GM12878 (cell line): Measurements from ENCODE around the gene SSMEM1. TPM values are rescaled to one million over a fixed set of nuclear protein-coding genes. Genes with fewer than 3 reads are reported as not detected.

Experiments used
- ATAC-seq: fragments of 200-7000 bp; cut with Tn5 transposase; 3 replicates; pipeline ENCODE4 v1.9.1; 2020; ENCODE audit warnings: mild to moderate bottlenecking, moderate library complexity
- BruUV-seq: library from RNA; stranded (reverse); fragments of 400-500 nt; replicated peaks from 2 replicates; lab custom pipeline; 2021; lab: Mats Ljungman, UMichigan
- CTCF ChIA-PET: fragments of 300-600 bp; sonication (Branson Sonifier 250); formaldehyde crosslinking; extraction: SDS; loops from one replicate; lab custom pipeline; 2021; ENCODE audit warnings: inconsistent platforms; lab: Yijun Ruan, JAX
- POLR2A ChIA-PET: fragments of 350-600 bp; formaldehyde crosslinking; extraction: SDS; loops from one replicate; lab custom pipeline; 2021; ENCODE audit warnings: inconsistent platforms; lab: Charles Lee
- RAD21 ChIA-PET: fragments of 300-600 bp; sonication (Branson Sonifier 250); formaldehyde crosslinking; loops from one replicate; lab custom pipeline; 2023; ENCODE audit warnings: antibody characterized with exemption; ENCODE audit not compliant: unreplicated experiment; lab: Charles Lee
- SMC1A ChIA-PET: fragments of 300-600 bp; sonication (Branson Sonifier 250); formaldehyde crosslinking; loops from one replicate; lab custom pipeline; 2023; ENCODE audit not compliant: unreplicated experiment, uncharacterized antibody; lab: Charles Lee
- DNase-seq: peaks from one replicate; pipeline ENCODE4 v3.0.0-alpha.2; 2011; ENCODE audit warnings: low read depth, low spot score
- FAIRE-seq: peaks from 3 replicates; lab custom pipeline; 2011; peaks lifted over from hg19 to GRCh38; lab: Jason Lieb, UNC
- H2AFZ ChIP-seq: 2 replicates; pipeline ENCODE4 v1.6.0; 2011; ENCODE audit warnings: low read depth, low read length, control low read depth; ENCODE audit not compliant: control insufficient read depth
- H3K27ac ChIP-seq: 2 replicates; pipeline ENCODE4 v1.5.1; 2011; ENCODE audit warnings: control low read depth; ENCODE audit not compliant: control insufficient read depth, insufficient read depth
- H3K27me3 ChIP-seq, 2 experiments: replicated peaks in 1 of 2; 2 replicates each; pipeline versions ENCODE4 v1.6.0 to v1.6.1; 2011; ENCODE audit warnings: low read length in 1 of 2; ENCODE audit not compliant: control insufficient read depth in 2 of 2, insufficient read depth in 2 of 2
- H3K36me3 ChIP-seq, 2 experiments: 2 replicates each; pipeline ENCODE4 v1.5.1; 2011; ENCODE audit warnings: low read length in 1 of 2; ENCODE audit not compliant: control insufficient read depth in 2 of 2, insufficient read depth in 2 of 2
- H3K4me1 ChIP-seq: 2 replicates; pipeline ENCODE4 v1.6.1; 2011; ENCODE audit warnings: mild to moderate bottlenecking, low read length, moderate library complexity, mixed read lengths; ENCODE audit not compliant: control insufficient read depth, insufficient read depth
- H3K4me2 ChIP-seq: 2 replicates; pipeline ENCODE4 v1.6.0; 2011; ENCODE audit warnings: control low read depth; ENCODE audit not compliant: control insufficient read depth, insufficient read depth
- H3K4me3 ChIP-seq: fragments of 200-600 bp; sonication (generic); 2 replicates; pipeline ENCODE4 v1.5.1; 2016
- H3K79me2 ChIP-seq: 2 replicates; pipeline ENCODE4 v1.6.0; 2011; ENCODE audit warnings: low read length; ENCODE audit not compliant: control insufficient read depth, insufficient read depth
- H3K9ac ChIP-seq: 2 replicates; pipeline ENCODE4 v1.8.0; 2011; ENCODE audit warnings: low read length, control low read depth, mixed read lengths; ENCODE audit not compliant: control insufficient read depth, insufficient read depth
- H3K9me3 ChIP-seq: replicated peaks from 3 replicates; pipeline ENCODE4 v1.5.1; 2011; ENCODE audit warnings: mild to moderate bottlenecking, low read length; ENCODE audit not compliant: control insufficient read depth, insufficient read depth
- H4K20me1 ChIP-seq: 2 replicates; pipeline ENCODE4 v1.6.0; 2011; ENCODE audit not compliant: control insufficient read depth, insufficient read depth
- GABPA ChIP-seq: IDR thresholded peaks from 2 replicates; pipeline ENCODE4 v1.6.1; 2014; ENCODE audit warnings: antibody characterized with exemption, low read depth, mild to moderate bottlenecking, inconsistent platforms
- GATAD2B ChIP-seq: fragments of 450-650 bp; conservative IDR thresholded peaks from 2 replicates; pipeline ENCODE4 v1.6.1; 2017; ENCODE audit warnings: low read depth, mild to moderate bottlenecking, moderate library complexity
- NFIC ChIP-seq: IDR thresholded peaks from 2 replicates; pipeline ENCODE4 v1.6.1; 2012; ENCODE audit warnings: low read depth, mild to moderate bottlenecking, inconsistent platforms, low read length, moderate library complexity
- RBBP5 ChIP-seq: fragments of 200-600 bp; sonication (generic); conservative IDR thresholded peaks from 2 replicates; pipeline ENCODE4 v1.6.1; 2016
- ZNF622 ChIP-seq: fragments of 450-650 bp; IDR thresholded peaks from 2 replicates; pipeline ENCODE4 v1.6.1; 2017; ENCODE audit warnings: mild to moderate bottlenecking, inconsistent platforms
- WGBS: methylation state at CpG from one replicate; pipeline ENCODE4 v1.1.6; 2016; ENCODE audit warnings: low lambda C conversion rate; ENCODE audit not compliant: insufficient replicate concordance, insufficient coverage; ENCODE audit errors: missing lambda C conversion rate; 5-methylcytosine and 5-hydroxymethylcytosine counted together
- in situ Hi-C: fragments of 300-500 bp; cut with MboI; formaldehyde crosslinking; loops from 9 replicates; pipeline ENCODE4 v1.14.3; 2018; ENCODE audit warnings: mixed read lengths
- intact Hi-C: fragments of 100-400 bp; cut with micrococcal nuclease; formaldehyde crosslinking; loops from one replicate; pipeline ENCODE4 v1.14.2; 2022; ENCODE audit not compliant: unreplicated experiment
- polyA plus RNA-seq, 11 experiments: library from polyadenylated mRNA; depleted of rRNA in 4 of 11; unstranded in 6 of 11; stranded (reverse) in 5 of 11; fragments of >200 nt; fragmentation: Nextera tagmentation in 4 of 11; fragmentation: Illumina TruSeq in 1 of 11; extraction: Ambion mirVana in 4 of 11; extraction: Trizol in 1 of 11; gene quantifications; 1 replicate in 1 of 11; 2 replicates in 10 of 11; pipeline versions ENCODE4 v1.2.1 to v1.2.3, GENCODE V29; 2011 to 2016; ENCODE audit warnings: inconsistent platforms in 2 of 11, missing spikeins in 2 of 11, low read depth in 1 of 11
- total RNA-seq, 4 experiments: library from RNA; depleted of rRNA in 3 of 4; stranded (reverse); fragments of >200 nt in 3 of 4; fragmentation: Illumina TruSeq in 1 of 4; extraction: Trizol in 1 of 4; gene quantifications; 2 replicates each; pipeline versions ENCODE4 v1.2.1 to v1.2.3, GENCODE V29; 2013 to 2021
- TF ChIP-seq, protein P1 (sequence below): fragments of 450-650 bp; IDR thresholded peaks from 2 replicates; pipeline ENCODE4 v1.6.1; 2017; ENCODE audit warnings: antibody characterized with exemption, mild to moderate bottlenecking, moderate library complexity
- TF ChIP-seq, protein P2 (sequence below): fragments of 450-650 bp; IDR thresholded peaks from 2 replicates; pipeline ENCODE4 v1.6.1; 2017; ENCODE audit warnings: low read depth, mild to moderate bottlenecking, moderate library complexity
- TF ChIP-seq, protein P3 (sequence below): fragments of 450-650 bp; formaldehyde crosslinking; IDR thresholded peaks from 2 replicates; pipeline ENCODE4 v1.5.0; 2022; ENCODE audit warnings: mild to moderate bottlenecking, missing genetic modification characterization

The SSMEM1 gene
- total and polyA plus RNA-seq, 10 of the 15 experiments (the other 5 are each of a cell fraction or from before 2014, with no cell fraction given) = not detected

DNA sequence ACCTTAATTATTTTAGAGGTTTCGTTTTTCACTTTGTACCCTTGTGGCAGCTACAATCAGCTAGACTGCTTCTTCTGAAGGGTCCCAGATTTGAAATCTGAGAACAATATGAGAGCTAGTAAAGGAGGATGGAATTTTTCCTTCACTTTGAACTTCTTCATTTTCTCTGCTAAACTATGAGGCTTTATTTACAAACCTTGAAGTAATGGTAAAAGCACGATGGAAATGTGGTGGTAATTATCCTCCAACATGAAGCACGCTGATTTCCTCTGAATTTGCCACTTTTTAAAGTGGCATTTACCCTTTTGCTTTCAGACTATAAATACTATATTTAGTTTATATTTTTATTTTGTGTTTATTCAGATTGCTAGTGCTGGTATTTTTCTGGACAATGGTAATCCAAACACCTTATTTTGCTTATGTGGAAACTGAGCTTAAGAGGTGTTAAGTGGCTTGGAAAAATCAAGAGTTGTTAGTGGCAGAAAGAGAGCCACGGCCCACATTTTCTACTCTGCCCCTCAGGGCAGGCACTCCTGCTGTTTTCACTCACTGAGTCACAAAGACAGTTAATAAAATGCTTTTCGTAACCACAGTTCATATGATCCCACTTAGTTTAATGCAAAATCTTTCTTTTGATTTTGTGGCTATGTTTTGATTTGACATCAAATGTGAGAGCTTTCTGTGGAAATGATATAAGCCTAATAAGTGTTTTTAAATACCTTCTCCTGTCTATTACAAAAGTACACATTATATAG is 2.7 kb downstream of the SSMEM1 start:
- Histone ChIP-seq H3K4me2 (no peak overlapping the region), H3K79me2 (no peaks in the 10 kb centered on the region), H2AFZ (no peak overlapping the region), H3K4me3 (no peak overlapping the region), H3K9me3 (no peaks in the 10 kb centered on the region), H3K27me3 (no peaks in the 10 kb centered on the region), H3K27ac (no peak overlapping the region), H3K9ac (no peak overlapping the region), H3K4me1 (no peaks in the 10 kb centered on the region), H4K20me1 (no peaks in the 10 kb centered on the region), H3K36me3 (no peaks in the 10 kb centered on the region)
- BruUV-seq = no TSS peak
- WGBS = 70% methylated on average over 5 of the region's 5 CpGs
- TF ChIP-seq, protein P1, sequence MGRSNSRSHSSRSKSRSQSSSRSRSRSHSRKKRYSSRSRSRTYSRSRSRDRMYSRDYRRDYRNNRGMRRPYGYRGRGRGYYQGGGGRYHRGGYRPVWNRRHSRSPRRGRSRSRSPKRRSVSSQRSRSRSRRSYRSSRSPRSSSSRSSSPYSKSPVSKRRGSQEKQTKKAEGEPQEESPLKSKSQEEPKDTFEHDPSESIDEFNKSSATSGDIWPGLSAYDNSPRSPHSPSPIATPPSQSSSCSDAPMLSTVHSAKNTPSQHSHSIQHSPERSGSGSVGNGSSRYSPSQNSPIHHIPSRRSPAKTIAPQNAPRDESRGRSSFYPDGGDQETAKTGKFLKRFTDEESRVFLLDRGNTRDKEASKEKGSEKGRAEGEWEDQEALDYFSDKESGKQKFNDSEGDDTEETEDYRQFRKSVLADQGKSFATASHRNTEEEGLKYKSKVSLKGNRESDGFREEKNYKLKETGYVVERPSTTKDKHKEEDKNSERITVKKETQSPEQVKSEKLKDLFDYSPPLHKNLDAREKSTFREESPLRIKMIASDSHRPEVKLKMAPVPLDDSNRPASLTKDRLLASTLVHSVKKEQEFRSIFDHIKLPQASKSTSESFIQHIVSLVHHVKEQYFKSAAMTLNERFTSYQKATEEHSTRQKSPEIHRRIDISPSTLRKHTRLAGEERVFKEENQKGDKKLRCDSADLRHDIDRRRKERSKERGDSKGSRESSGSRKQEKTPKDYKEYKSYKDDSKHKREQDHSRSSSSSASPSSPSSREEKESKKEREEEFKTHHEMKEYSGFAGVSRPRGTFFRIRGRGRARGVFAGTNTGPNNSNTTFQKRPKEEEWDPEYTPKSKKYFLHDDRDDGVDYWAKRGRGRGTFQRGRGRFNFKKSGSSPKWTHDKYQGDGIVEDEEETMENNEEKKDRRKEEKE = no peak
- TF ChIP-seq ZNF622 (no peak), NFIC (no peak), GABPA (no peak), GATAD2B (no peak), RBBP5 (no peak)
- TF ChIP-seq, protein P2, sequence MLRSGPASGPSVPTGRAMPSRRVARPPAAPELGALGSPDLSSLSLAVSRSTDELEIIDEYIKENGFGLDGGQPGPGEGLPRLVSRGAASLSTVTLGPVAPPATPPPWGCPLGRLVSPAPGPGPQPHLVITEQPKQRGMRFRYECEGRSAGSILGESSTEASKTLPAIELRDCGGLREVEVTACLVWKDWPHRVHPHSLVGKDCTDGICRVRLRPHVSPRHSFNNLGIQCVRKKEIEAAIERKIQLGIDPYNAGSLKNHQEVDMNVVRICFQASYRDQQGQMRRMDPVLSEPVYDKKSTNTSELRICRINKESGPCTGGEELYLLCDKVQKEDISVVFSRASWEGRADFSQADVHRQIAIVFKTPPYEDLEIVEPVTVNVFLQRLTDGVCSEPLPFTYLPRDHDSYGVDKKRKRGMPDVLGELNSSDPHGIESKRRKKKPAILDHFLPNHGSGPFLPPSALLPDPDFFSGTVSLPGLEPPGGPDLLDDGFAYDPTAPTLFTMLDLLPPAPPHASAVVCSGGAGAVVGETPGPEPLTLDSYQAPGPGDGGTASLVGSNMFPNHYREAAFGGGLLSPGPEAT = no peak
- TF ChIP-seq, protein P3, sequence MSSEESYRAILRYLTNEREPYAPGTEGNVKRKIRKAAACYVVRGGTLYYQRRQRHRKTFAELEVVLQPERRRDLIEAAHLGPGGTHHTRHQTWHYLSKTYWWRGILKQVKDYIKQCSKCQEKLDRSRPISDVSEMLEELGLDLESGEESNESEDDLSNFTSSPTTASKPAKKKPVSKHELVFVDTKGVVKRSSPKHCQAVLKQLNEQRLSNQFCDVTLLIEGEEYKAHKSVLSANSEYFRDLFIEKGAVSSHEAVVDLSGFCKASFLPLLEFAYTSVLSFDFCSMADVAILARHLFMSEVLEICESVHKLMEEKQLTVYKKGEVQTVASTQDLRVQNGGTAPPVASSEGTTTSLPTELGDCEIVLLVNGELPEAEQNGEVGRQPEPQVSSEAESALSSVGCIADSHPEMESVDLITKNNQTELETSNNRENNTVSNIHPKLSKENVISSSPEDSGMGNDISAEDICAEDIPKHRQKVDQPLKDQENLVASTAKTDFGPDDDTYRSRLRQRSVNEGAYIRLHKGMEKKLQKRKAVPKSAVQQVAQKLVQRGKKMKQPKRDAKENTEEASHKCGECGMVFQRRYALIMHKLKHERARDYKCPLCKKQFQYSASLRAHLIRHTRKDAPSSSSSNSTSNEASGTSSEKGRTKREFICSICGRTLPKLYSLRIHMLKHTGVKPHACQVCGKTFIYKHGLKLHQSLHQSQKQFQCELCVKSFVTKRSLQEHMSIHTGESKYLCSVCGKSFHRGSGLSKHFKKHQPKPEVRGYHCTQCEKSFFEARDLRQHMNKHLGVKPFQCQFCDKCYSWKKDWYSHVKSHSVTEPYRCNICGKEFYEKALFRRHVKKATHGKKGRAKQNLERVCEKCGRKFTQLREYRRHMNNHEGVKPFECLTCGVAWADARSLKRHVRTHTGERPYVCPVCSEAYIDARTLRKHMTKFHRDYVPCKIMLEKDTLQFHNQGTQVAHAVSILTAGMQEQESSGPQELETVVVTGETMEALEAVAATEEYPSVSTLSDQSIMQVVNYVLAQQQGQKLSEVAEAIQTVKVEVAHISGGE = no peak
- CTCF ChIA-PET = interaction anchor here (0.8 kb wide), 1 partner anchor 50 kb away, joined by 3 read pairs; no protein-coding TSS in a partner anchor
- intact Hi-C loops (loop anchor here (10.0 kb wide), 1 partner anchor 64 kb away; no protein-coding TSS in a partner anchor), in situ Hi-C loops (no loop called here)
- DNase-seq (no peak), FAIRE-seq (no peak), ATAC-seq (no peak)
- RAD21 ChIA-PET = interaction anchor here (0.6 kb wide), 1 partner anchor 985 kb away, joined by 3 read pairs; the partner anchor contains the start of gene AHCYL2
- POLR2A ChIA-PET = interaction anchor here (0.5 kb wide), 1 partner anchor 54 kb away, joined by 3 read pairs; no protein-coding TSS in a partner anchor
- SMC1A ChIA-PET = no interaction called here
